DND-41 (cell line): Measurements from ENCODE around the gene LTF.

Source experiments
- CTCF ChIP-seq: IDR thresholded peaks from 2 replicates; pipeline ENCODE4 v1.5.1; 2012; ENCODE audit warnings: borderline replicate concordance, low read length, moderate library complexity, mild to moderate bottlenecking; ENCODE audit not compliant: poor library complexity, severe bottlenecking; ENCODE audit errors: extremely low read depth
- EZH2 ChIP-seq: IDR thresholded peaks from 3 replicates; pipeline ENCODE4 v1.6.1; 2012; ENCODE audit warnings: borderline replicate concordance, low read depth, mild to moderate bottlenecking, moderate library complexity, low read length, inconsistent platforms; ENCODE audit not compliant: severe bottlenecking

- no peak for TF ChIP-seq CTCF
- TF ChIP-seq EZH2: no peak
Measured at GRCh38 chr3:46407970-46408369, 56.7 kb downstream of the LTF start.
